ENCODE results near the gene SCMH1. TPM values are rescaled to one million over a fixed set of nuclear protein-coding genes. Genes with fewer than 3 reads are reported as not detected.

Gene SCMH1
- total RNA-seq, 1 donor from 2014 or later: 5.0 TPM

DNA sequence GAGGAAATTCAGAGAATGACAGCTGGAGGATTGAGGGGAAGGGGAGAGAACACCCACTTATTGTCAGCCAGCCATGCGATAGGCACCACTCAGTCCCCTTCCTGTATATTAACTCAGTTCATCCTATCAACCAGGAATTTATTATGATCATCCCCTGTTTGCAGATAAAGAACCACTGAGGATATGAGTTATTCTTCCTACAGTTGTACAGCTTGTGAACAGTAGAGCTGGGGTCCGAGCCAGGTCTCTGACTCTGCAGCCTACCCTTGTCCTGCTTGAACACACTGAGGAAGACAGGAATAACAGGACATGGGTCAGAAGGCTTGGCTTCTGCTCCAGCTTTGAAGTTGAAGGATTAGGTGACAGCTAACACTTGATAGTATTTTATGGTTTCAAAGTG lies 42.0 kb upstream of the SCMH1 start:
- Histone ChIP-seq H3K36me3 (ENCODE audit: control insufficient read depth, insufficient read depth, low read length) (no peaks in the 10 kb centered on the region), H3K27me3 (ENCODE audit: control insufficient read depth, insufficient read depth, low read length) (peaks cover 3% of the 10 kb centered on the region), H3K4me3 (ENCODE audit: low read depth, low read length) (no peak overlapping the region)
- TF ChIP-seq, protein P1, sequence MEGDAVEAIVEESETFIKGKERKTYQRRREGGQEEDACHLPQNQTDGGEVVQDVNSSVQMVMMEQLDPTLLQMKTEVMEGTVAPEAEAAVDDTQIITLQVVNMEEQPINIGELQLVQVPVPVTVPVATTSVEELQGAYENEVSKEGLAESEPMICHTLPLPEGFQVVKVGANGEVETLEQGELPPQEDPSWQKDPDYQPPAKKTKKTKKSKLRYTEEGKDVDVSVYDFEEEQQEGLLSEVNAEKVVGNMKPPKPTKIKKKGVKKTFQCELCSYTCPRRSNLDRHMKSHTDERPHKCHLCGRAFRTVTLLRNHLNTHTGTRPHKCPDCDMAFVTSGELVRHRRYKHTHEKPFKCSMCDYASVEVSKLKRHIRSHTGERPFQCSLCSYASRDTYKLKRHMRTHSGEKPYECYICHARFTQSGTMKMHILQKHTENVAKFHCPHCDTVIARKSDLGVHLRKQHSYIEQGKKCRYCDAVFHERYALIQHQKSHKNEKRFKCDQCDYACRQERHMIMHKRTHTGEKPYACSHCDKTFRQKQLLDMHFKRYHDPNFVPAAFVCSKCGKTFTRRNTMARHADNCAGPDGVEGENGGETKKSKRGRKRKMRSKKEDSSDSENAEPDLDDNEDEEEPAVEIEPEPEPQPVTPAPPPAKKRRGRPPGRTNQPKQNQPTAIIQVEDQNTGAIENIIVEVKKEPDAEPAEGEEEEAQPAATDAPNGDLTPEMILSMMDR (IDR thresholded peaks at IDR 0.05; ENCODE audit: insufficient read depth, low read length, severe bottlenecking): no peak
- DNase-seq (ENCODE audit: low read depth): no peak
- no peak for FAIRE-seq

DNA sequence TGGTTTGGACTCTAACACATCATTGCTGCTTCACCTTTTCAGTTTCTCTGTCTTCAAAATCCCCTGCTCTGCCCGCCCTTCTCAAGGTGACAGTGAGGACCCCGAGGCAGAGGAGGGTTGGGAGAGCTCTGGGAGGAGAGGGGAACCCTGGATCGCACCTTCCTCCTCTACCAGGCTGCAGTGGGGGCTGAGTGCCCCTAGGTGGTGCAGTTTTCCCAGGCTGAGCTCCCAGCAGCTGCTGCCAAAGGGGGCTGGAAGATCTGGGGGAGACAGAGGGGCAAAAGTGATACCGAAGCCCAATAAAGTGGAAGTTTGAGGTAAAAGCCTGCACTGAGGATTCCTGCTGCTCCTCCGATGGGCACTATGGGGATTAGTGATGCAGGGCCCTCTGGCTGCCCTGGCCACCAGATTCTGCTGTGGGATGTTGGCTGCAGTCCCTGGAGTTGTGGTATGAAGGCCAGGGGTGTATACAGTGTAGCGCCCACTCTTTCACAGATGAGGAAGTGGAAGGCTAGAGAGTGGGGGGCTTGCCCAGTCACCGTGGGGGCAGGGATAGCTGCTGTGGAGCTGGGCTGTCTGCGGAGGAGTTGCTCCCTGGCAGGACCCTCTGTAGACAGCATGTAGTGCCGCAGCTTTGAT lies 40.7 kb upstream of the SCMH1 start:
- H3K27me3 ChIP-seq (ENCODE audit: control insufficient read depth, insufficient read depth, low read length): peaks cover 3% of the 10 kb centered on the region
- DNase-seq (ENCODE audit: low read depth) (peak; percentile 17), FAIRE-seq (no peak)
- TF ChIP-seq, protein P1 (IDR thresholded peaks at IDR 0.05; ENCODE audit: insufficient read depth, low read length, severe bottlenecking): peak; percentile 90
- H3K4me3 ChIP-seq (ENCODE audit: low read depth, low read length): no peak overlapping the region
- H3K36me3 ChIP-seq (ENCODE audit: control insufficient read depth, insufficient read depth, low read length): no peaks in the 10 kb centered on the region

DNA sequence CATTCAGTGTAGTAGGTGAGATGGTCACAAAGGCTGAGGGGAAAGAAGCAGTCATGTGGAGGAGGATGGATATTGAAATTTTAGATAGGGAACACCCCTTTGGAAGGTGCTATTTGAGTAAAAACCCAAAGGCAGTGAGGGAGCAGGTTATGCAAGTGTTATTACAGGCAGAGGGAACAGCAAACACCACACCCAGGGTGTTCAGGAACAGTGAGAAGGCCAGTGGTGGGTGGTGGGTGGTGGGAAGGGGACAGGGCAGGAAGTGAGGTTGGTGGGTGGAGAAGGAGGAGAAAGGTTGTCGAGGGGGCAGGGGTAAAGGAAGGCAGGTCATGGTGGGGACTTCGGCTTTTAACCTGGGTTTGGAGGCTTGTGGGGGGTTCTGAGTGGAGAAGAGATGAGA lies 39.2 kb upstream of the SCMH1 start:
- Histone ChIP-seq H3K27me3 (ENCODE audit: control insufficient read depth, insufficient read depth, low read length) (peaks cover 3% of the 10 kb centered on the region), H3K36me3 (ENCODE audit: control insufficient read depth, insufficient read depth, low read length) (no peaks in the 10 kb centered on the region), H3K4me3 (ENCODE audit: low read depth, low read length) (no peak overlapping the region)
- TF ChIP-seq, protein P1 (IDR thresholded peaks at IDR 0.05; ENCODE audit: insufficient read depth, low read length, severe bottlenecking): no peak
- no peak for DNase-seq (ENCODE audit: low read depth)
- FAIRE-seq: no peak

DNA sequence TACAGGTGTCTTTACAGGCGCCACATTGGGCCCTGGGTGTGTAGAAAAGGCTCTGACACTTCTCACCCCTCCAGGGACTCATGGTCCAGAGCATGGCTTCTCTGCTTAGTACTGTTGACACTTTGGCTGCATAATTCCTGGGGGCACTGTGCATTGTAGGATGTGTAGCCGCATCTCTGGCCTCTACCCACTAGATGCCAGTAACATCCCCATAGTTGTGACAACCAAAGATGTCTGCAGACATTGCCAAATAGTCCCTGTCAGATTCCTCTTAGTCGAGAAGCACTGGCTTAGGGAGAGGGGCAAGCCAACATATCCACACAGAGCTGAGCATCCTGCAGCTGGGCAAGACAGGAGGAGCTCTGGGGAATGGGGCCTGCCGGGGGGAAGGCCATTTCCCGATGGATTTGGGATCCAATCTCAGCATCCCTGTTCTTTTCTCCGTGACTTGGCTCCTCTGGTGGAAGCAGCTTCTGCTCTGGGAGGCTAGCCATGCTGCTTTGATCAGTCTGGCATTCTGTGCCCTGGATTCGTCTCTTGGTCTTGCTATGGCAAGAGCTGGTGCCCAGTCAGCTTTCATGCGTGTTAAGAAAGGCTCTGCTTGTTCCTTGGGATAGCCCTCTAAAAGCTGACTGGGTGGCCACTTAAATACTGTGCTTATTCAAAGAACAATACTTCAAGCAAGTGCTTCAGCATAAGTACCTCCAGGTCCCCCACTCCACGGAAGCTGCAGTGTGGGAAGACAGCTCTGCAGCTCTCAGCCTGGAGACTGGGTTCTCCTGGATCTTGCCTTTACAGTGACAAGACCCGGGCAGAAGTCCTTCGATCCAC lies 38.3 kb upstream of the SCMH1 start:
- DNase-seq (ENCODE audit: low read depth): no peak
- H3K36me3 ChIP-seq (ENCODE audit: control insufficient read depth, insufficient read depth, low read length): no peaks in the 10 kb centered on the region
- H3K27me3 ChIP-seq (ENCODE audit: control insufficient read depth, insufficient read depth, low read length): peaks cover 1% of the 10 kb centered on the region
- H3K4me3 ChIP-seq (ENCODE audit: low read depth, low read length): no peak overlapping the region
- no peak for FAIRE-seq
- TF ChIP-seq, protein P1 (IDR thresholded peaks at IDR 0.05; ENCODE audit: insufficient read depth, low read length, severe bottlenecking): no peak

DNA sequence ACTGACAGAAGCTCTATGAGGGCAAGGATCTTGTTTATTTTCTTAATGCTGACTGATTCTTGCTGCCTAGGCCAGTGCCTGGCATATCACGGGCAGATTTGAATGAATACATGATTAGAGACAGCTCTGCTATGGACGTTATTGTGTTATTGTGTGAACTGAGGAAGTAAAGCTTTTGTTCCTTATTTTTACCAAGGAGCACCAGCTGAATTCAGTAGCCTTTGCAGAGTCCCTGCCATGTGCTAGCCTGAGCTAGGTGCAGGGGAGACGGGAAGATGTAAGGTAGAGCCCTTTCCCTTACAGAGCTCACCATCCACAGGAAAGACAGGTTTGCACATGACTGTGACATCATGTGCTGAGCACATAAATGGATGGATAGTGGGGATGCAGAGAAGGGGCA lies 36.0 kb upstream of the SCMH1 start:
- DNase-seq (ENCODE audit: low read depth) (no peak), FAIRE-seq (peak; percentile 7)
- TF ChIP-seq, protein P1 (IDR thresholded peaks at IDR 0.05; ENCODE audit: insufficient read depth, low read length, severe bottlenecking): no peak

More for the DNA sequence above, 36.0 kb upstream of the SCMH1 start:
- no peak overlapping the region for H3K4me3 ChIP-seq (ENCODE audit: low read depth, low read length)
- H3K27me3 ChIP-seq (ENCODE audit: control insufficient read depth, insufficient read depth, low read length): peaks cover 3% of the 10 kb centered on the region
- H3K36me3 ChIP-seq (ENCODE audit: control insufficient read depth, insufficient read depth, low read length): no peaks in the 10 kb centered on the region
